ENCODE measurements around the gene SPACA7.

Gene SPACA7

DNA sequence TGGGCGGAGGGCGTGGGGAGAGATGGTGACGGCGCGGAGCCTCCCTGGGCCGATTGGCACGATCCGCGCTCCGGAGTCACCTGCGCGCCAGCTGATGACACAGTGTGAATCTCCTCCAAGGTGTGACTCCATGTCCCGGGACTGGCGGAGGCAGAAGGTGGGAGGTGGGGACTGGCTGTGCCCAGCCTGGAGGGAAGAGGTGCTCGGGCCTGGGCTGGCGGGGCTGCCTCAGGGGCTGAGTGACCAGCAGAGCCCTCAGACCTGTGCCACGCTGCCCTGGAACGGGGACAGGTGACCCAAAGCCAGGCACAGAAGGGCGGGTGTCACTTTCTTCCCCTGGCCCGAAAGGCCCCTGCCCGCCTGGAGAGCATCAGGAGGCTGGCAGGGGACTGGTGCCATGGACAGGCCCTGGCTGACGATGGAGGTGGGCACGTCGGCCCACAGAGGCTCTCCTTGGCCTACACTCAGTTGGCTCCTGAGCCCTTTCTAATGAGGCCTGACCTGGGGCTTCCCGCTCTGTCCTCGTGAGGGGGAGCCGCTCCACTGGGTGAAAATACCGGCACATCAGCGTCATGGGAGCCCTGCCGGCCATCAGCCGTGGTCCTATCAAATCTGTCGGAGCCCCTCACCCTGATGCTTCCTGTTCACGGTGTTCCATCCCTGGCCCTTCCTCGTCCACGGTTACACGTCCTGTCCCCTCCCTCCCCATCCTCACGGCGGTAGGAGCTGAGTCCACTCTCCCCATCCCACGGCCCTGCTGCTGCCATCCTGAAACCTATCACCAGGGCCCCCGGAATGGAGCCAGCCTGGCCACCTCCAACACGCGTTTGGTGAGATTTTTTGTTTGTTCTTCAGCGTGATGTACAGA lies 75.6 kb downstream of the SPACA7 start:
- TF ChIP-seq, protein P1, sequence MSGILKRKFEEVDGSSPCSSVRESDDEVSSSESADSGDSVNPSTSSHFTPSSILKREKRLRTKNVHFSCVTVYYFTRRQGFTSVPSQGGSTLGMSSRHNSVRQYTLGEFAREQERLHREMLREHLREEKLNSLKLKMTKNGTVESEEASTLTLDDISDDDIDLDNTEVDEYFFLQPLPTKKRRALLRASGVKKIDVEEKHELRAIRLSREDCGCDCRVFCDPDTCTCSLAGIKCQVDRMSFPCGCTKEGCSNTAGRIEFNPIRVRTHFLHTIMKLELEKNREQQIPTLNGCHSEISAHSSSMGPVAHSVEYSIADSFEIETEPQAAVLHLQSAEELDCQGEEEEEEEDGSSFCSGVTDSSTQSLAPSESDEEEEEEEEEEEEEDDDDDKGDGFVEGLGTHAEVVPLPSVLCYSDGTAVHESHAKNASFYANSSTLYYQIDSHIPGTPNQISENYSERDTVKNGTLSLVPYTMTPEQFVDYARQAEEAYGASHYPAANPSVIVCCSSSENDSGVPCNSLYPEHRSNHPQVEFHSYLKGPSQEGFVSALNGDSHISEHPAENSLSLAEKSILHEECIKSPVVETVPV (CRISPR knock-in tag; IDR thresholded peaks at IDR 0.05): no peak
- TF ChIP-seq ZC3H10 (CRISPR knock-in tag; IDR thresholded peaks at IDR 0.05): no peak
- no peak for TF ChIP-seq ZNF565 (CRISPR knock-in tag; conservative IDR thresholded peaks at IDR 0.05; ENCODE audit: low read depth)
- TF ChIP-seq ZFP30 (CRISPR knock-in tag; IDR thresholded peaks at IDR 0.05): no peak
- no peak for TF ChIP-seq ARNTL (CRISPR knock-in tag; IDR thresholded peaks at IDR 0.05; ENCODE audit: borderline replicate concordance, low read depth)
- TF ChIP-seq, protein P2, sequence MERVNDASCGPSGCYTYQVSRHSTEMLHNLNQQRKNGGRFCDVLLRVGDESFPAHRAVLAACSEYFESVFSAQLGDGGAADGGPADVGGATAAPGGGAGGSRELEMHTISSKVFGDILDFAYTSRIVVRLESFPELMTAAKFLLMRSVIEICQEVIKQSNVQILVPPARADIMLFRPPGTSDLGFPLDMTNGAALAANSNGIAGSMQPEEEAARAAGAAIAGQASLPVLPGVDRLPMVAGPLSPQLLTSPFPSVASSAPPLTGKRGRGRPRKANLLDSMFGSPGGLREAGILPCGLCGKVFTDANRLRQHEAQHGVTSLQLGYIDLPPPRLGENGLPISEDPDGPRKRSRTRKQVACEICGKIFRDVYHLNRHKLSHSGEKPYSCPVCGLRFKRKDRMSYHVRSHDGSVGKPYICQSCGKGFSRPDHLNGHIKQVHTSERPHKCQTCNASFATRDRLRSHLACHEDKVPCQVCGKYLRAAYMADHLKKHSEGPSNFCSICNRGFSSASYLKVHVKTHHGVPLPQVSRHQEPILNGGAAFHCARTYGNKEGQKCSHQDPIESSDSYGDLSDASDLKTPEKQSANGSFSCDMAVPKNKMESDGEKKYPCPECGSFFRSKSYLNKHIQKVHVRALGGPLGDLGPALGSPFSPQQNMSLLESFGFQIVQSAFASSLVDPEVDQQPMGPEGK (CRISPR knock-in tag; IDR thresholded peaks at IDR 0.05; ENCODE audit: borderline replicate concordance): no peak
- no peak for TF ChIP-seq GLIS3 (CRISPR knock-in tag; IDR thresholded peaks at IDR 0.05)
- TF ChIP-seq ZNF70 (CRISPR knock-in tag; IDR thresholded peaks at IDR 0.05): no peak
- no peak for TF ChIP-seq ZFP3 (CRISPR knock-in tag; IDR thresholded peaks at IDR 0.05)
- no peak for TF ChIP-seq BACH2 (CRISPR knock-in tag; IDR thresholded peaks at IDR 0.05; ENCODE audit: borderline replicate concordance)
- TF ChIP-seq ZNF8 (CRISPR knock-in tag; IDR thresholded peaks at IDR 0.05): no peak
- TF ChIP-seq RARB (CRISPR knock-in tag; IDR thresholded peaks at IDR 0.05): no peak
- TF ChIP-seq, protein P3, sequence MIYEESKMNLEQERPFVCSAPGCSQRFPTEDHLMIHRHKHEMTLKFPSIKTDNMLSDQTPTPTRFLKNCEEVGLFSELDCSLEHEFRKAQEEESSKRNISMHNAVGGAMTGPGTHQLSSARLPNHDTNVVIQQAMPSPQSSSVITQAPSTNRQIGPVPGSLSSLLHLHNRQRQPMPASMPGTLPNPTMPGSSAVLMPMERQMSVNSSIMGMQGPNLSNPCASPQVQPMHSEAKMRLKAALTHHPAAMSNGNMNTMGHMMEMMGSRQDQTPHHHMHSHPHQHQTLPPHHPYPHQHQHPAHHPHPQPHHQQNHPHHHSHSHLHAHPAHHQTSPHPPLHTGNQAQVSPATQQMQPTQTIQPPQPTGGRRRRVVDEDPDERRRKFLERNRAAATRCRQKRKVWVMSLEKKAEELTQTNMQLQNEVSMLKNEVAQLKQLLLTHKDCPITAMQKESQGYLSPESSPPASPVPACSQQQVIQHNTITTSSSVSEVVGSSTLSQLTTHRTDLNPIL (CRISPR knock-in tag; IDR thresholded peaks at IDR 0.05; ENCODE audit: low read depth): no peak
- no peak for TF ChIP-seq TCF4 (CRISPR knock-in tag; IDR thresholded peaks at IDR 0.05; ENCODE audit: borderline replicate concordance)
- no peak for TF ChIP-seq SNAI2 (CRISPR knock-in tag; IDR thresholded peaks at IDR 0.05)
- TF ChIP-seq OSR1 (CRISPR knock-in tag; IDR thresholded peaks at IDR 0.05): no peak
- TF ChIP-seq, protein P4, sequence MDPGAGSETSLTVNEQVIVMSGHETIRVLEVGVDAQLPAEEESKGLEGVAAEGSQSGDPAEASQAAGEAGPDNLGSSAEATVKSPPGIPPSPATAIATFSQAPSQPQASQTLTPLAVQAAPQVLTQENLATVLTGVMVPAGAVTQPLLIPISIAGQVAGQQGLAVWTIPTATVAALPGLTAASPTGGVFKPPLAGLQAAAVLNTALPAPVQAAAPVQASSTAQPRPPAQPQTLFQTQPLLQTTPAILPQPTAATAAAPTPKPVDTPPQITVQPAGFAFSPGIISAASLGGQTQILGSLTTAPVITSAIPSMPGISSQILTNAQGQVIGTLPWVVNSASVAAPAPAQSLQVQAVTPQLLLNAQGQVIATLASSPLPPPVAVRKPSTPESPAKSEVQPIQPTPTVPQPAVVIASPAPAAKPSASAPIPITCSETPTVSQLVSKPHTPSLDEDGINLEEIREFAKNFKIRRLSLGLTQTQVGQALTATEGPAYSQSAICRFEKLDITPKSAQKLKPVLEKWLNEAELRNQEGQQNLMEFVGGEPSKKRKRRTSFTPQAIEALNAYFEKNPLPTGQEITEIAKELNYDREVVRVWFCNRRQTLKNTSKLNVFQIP (CRISPR knock-in tag; IDR thresholded peaks at IDR 0.05; ENCODE audit: borderline replicate concordance, low read depth): no peak

DNA sequence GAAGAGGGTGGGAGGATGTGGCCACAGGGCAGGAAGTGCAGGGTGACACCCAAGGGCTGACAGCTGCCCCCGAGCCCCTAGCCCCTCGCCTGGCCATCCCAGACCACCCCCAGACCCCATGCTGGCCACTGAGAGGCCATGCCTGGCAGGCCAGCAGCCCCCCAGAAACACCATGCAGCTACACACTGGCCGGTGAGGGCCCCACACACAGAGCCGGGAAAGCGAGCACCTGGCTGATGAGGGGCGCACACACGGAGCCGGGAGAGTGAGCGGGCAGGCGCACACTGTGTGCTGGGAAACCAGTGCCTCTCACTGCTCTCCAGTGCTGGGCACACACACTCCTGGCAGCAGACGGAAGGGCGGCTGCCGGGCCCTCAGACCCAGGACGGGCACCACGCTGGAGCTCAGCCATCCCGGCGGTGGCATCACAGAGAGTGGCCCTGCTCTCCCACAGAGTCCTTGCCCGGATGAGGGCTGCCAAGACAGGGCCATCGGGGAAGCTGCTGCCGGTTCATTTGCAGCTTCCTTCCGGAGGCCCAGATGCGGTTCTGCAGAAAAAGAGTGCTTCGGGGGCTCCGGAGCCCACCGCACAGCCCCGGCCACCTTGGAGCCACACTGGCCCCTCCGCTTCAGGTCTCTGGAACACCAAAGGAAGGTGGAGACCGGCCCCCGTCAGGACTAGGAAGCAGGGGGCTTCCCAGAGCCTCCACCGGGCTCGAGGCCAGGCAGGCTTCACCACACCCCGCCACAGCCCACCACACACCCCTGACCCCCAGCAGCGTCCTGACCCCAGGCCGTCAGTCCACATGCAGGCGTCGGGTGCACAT lies 76.4 kb downstream of the SPACA7 start:
- ATAC-seq: no peak
- TF ChIP-seq RARB (CRISPR knock-in tag; IDR thresholded peaks at IDR 0.05) (no peak), ZNF8 (CRISPR knock-in tag; IDR thresholded peaks at IDR 0.05) (no peak), ZFP3 (CRISPR knock-in tag; IDR thresholded peaks at IDR 0.05) (no peak), ZNF70 (CRISPR knock-in tag; IDR thresholded peaks at IDR 0.05) (no peak), ZFP30 (CRISPR knock-in tag; IDR thresholded peaks at IDR 0.05) (no peak), ARNTL (CRISPR knock-in tag; IDR thresholded peaks at IDR 0.05; ENCODE audit: borderline replicate concordance, low read depth) (no peak), OSR1 (CRISPR knock-in tag; IDR thresholded peaks at IDR 0.05) (no peak), PPARA (CRISPR knock-in tag; IDR thresholded peaks at IDR 0.05; ENCODE audit: borderline replicate concordance) (no peak), CSDC2 (CRISPR knock-in tag; IDR thresholded peaks at IDR 0.05) (no peak)
- TF ChIP-seq, protein P5, sequence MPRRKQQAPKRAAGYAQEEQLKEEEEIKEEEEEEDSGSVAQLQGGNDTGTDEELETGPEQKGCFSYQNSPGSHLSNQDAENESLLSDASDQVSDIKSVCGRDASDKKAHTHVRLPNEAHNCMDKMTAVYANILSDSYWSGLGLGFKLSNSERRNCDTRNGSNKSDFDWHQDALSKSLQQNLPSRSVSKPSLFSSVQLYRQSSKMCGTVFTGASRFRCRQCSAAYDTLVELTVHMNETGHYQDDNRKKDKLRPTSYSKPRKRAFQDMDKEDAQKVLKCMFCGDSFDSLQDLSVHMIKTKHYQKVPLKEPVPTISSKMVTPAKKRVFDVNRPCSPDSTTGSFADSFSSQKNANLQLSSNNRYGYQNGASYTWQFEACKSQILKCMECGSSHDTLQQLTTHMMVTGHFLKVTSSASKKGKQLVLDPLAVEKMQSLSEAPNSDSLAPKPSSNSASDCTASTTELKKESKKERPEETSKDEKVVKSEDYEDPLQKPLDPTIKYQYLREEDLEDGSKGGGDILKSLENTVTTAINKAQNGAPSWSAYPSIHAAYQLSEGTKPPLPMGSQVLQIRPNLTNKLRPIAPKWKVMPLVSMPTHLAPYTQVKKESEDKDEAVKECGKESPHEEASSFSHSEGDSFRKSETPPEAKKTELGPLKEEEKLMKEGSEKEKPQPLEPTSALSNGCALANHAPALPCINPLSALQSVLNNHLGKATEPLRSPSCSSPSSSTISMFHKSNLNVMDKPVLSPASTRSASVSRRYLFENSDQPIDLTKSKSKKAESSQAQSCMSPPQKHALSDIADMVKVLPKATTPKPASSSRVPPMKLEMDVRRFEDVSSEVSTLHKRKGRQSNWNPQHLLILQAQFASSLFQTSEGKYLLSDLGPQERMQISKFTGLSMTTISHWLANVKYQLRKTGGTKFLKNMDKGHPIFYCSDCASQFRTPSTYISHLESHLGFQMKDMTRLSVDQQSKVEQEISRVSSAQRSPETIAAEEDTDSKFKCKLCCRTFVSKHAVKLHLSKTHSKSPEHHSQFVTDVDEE (CRISPR knock-in tag; IDR thresholded peaks at IDR 0.05): no peak
- TF ChIP-seq, protein P4 (CRISPR knock-in tag; IDR thresholded peaks at IDR 0.05; ENCODE audit: borderline replicate concordance, low read depth): no peak
- TF ChIP-seq, protein P1 (CRISPR knock-in tag; IDR thresholded peaks at IDR 0.05): no peak
- TF ChIP-seq, protein P3 (CRISPR knock-in tag; IDR thresholded peaks at IDR 0.05; ENCODE audit: low read depth): no peak

More for the DNA sequence above, 75.6 kb downstream of the SPACA7 start:
- ATAC-seq: no peak

Data from SK-N-SH treated with all-trans-retinoic acid at 6 μM for 48 hours (cell line).